Measurements from ENCODE around the gene DCAF11. TPM values are rescaled to one million over a fixed set of nuclear protein-coding genes. Genes with fewer than 3 reads are reported as not detected.

The DCAF11 gene
- polyA plus RNA-seq, 1 experiment: 29.7 TPM

- H3K9me3 ChIP-seq (ENCODE audit: control insufficient read depth, insufficient read depth, low read length): no peaks in the 10 kb centered on the region; the same call in 1 of the 2 replicates
- POLR2A ChIA-PET: interaction anchor here (1.0 kb wide), 1 partner anchor 11 kb away, joined by 4 read pairs; the partner anchor contains the start of gene IRF9
- no peak for DNase-seq (ENCODE audit: low read depth, low spot score)
- peak overlapping the region; percentile 37 for H3K4me3 ChIP-seq (ENCODE audit: low read depth, low read length)
- no peak overlapping the region for H3K27ac ChIP-seq (ENCODE audit: low read depth, low read length)
- no peaks in the 10 kb centered on the region for H3K27me3 ChIP-seq (ENCODE audit: control insufficient read depth, insufficient read depth, low read length)
- CTCF ChIA-PET: interaction anchor here (2.0 kb wide), 1 partner anchor 11 kb away, joined by 8 read pairs; the partner anchor contains the start of gene IRF9
- no peak for TF ChIP-seq CTCF (IDR thresholded peaks at IDR 0.05; ENCODE audit: low read depth, low read length)
Measured at GRCh38 chr14:24172261-24172860, 57.8 kb downstream of the DCAF11 start.

GRCh38 chr14:24172871-24173281, 58.3 kb downstream of the DCAF11 start:
- POLR2A ChIA-PET: no interaction called here

More at GRCh38 chr14:24172871-24173281, 58.3 kb downstream of the DCAF11 start:
- H3K9me3 ChIP-seq (ENCODE audit: control insufficient read depth, insufficient read depth, low read length): no peaks in the 10 kb centered on the region; the same call in 1 of the 2 replicates
- H3K27me3 ChIP-seq (ENCODE audit: control insufficient read depth, insufficient read depth, low read length): no peaks in the 10 kb centered on the region
- no peak for DNase-seq (ENCODE audit: low read depth, low spot score)
- no peak overlapping the region for H3K4me3 ChIP-seq (ENCODE audit: low read depth, low read length)
- CTCF ChIA-PET: interaction anchor here (2.0 kb wide), 1 partner anchor 12 kb away, joined by 8 read pairs; the partner anchor contains the start of gene IRF9
- no peak for TF ChIP-seq CTCF (IDR thresholded peaks at IDR 0.05; ENCODE audit: low read depth, low read length)
- H3K27ac ChIP-seq (ENCODE audit: low read depth, low read length): no peak overlapping the region

Small RNAs within 50 kb of the gene (small RNA-seq; reads per million reads assigned to genes)
- gene IRF9 (ENCODE audit: insufficient read length, low read depth): not detected
- gene RNA5SP383 (ENCODE audit: insufficient read length, low read depth): not detected

Other genes starting within 250 kb of the DCAF11 start
- gene DHRS4, start 161.0 kb upstream of the DCAF11 start, polyA plus RNA-seq (2011; rRNA removed): 23.0 and 24.6 TPM in 2 replicates
- 14.8 and 17.5 TPM in 2 replicates for gene DHRS4L2, start 125.8 kb upstream of the DCAF11 start, polyA plus RNA-seq (2011; rRNA removed)
- 0.02 TPM in 1 of 2 replicates, not detected in the other for gene CARMIL3, start 62.8 kb upstream of the DCAF11 start, polyA plus RNA-seq (2011; rRNA removed)
- gene CPNE6, start 43.2 kb upstream of the DCAF11 start, polyA plus RNA-seq (2011; rRNA removed): not detected in 2 replicates
- 47.0 and 59.9 TPM in 2 replicates for gene PCK2, start 20.5 kb upstream of the DCAF11 start, polyA plus RNA-seq (2011; rRNA removed)
- 0.41 and 0.46 TPM in 2 replicates for gene NRL, start 172 bp downstream of the DCAF11 start, polyA plus RNA-seq (2011; rRNA removed)
- 0.07 TPM in 1 of 2 replicates, not detected in the other for gene FITM1, start 15.9 kb downstream of the DCAF11 start, polyA plus RNA-seq (2011; rRNA removed)
- 80.0 and 94.9 TPM in 2 replicates for gene PSME1, start 21.4 kb downstream of the DCAF11 start, polyA plus RNA-seq (2011; rRNA removed)
- 4.4 and 6.3 TPM in 2 replicates for gene EMC9, start 26.8 kb downstream of the DCAF11 start, polyA plus RNA-seq (2011; rRNA removed)
- 191 and 208 TPM in 2 replicates for gene PSME2, start 31.8 kb downstream of the DCAF11 start, polyA plus RNA-seq (2011; rRNA removed)
- gene RNF31, start 32.7 kb downstream of the DCAF11 start, polyA plus RNA-seq (2011; rRNA removed): 7.4 and 14.4 TPM in 2 replicates
- 48.4 and 55.1 TPM in 2 replicates for gene IRF9, start 46.5 kb downstream of the DCAF11 start, polyA plus RNA-seq (2011; rRNA removed)
- 1.5 and 2.5 TPM in 2 replicates for gene REC8, start 57.3 kb downstream of the DCAF11 start, polyA plus RNA-seq (2011; rRNA removed)
- 15.2 and 20.9 TPM in 2 replicates for gene IPO4, start 74.0 kb downstream of the DCAF11 start, polyA plus RNA-seq (2011; rRNA removed)
- gene TM9SF1, start 80.7 kb downstream of the DCAF11 start, polyA plus RNA-seq (2011; rRNA removed): 41.7 and 44.9 TPM in 2 replicates
- gene TSSK4, start 90.9 kb downstream of the DCAF11 start, polyA plus RNA-seq (2011; rRNA removed): not detected in 2 replicates
- gene CHMP4A, start 98.7 kb downstream of the DCAF11 start, polyA plus RNA-seq (2011; rRNA removed): 48.0 and 55.7 TPM in 2 replicates
- gene MDP1, start 101.3 kb downstream of the DCAF11 start, polyA plus RNA-seq (2011; rRNA removed): 14.9 and 16.1 TPM in 2 replicates
- 335 and 363 TPM in 2 replicates for gene NEDD8, start 117.6 kb downstream of the DCAF11 start, polyA plus RNA-seq (2011; rRNA removed)
- 89.2 and 95.6 TPM in 2 replicates for gene GMPR2, start 118.2 kb downstream of the DCAF11 start, polyA plus RNA-seq (2011; rRNA removed)
- 38.2 and 38.4 TPM in 2 replicates for gene TINF2, start 127.8 kb downstream of the DCAF11 start, polyA plus RNA-seq (2011; rRNA removed)
- gene TGM1, start 148.4 kb downstream of the DCAF11 start, polyA plus RNA-seq (2011; rRNA removed): 0.97 and 1.4 TPM in 2 replicates
- gene RABGGTA, start 156.8 kb downstream of the DCAF11 start, polyA plus RNA-seq (2011; rRNA removed): 17.9 and 24.7 TPM in 2 replicates
- 33.8 and 36.6 TPM in 2 replicates for gene DHRS1, start 185.0 kb downstream of the DCAF11 start, polyA plus RNA-seq (2011; rRNA removed)
- 12.0 and 13.7 TPM in 2 replicates for gene NOP9, start 185.1 kb downstream of the DCAF11 start, polyA plus RNA-seq (2011; rRNA removed)
- gene CIDEB, start 193.2 kb downstream of the DCAF11 start, polyA plus RNA-seq (2011; rRNA removed): 0.31 and 0.48 TPM in 2 replicates
- 0.91 and 0.93 TPM in 2 replicates for gene LTB4R2, start 195.4 kb downstream of the DCAF11 start, polyA plus RNA-seq (2011; rRNA removed)
- gene LTB4R, start 196.7 kb downstream of the DCAF11 start, polyA plus RNA-seq (2011; rRNA removed): 0.98 and 1.2 TPM in 2 replicates
- gene ADCY4, start 220.3 kb downstream of the DCAF11 start, polyA plus RNA-seq (2011; rRNA removed): 0.04 TPM in 1 of 2 replicates, not detected in the other
- 0.09 TPM in 1 of 2 replicates, not detected in the other for gene RIPK3, start 225.2 kb downstream of the DCAF11 start, polyA plus RNA-seq (2011; rRNA removed)